A673 (cell line): ENCODE results near the gene TGM2. TPM values are rescaled to one million over a fixed set of nuclear protein-coding genes. Genes with fewer than 3 reads are reported as not detected.

Source experiments
- BruUV-seq: library from RNA; stranded (reverse); fragments of 400-500 nt; replicated peaks from 2 replicates; lab custom pipeline; 2021; lab: Mats Ljungman, UMichigan
- CTCF ChIA-PET: fragments of 300-600 bp; sonication (Branson Sonifier 250); formaldehyde crosslinking; loops from one replicate; lab custom pipeline; 2022; ENCODE audit warnings: antibody characterized with exemption; lab: Charles Lee
- POLR2A ChIA-PET: fragments of 300-600 bp; sonication (Branson Sonifier 250); formaldehyde crosslinking; loops from one replicate; lab custom pipeline; 2022; ENCODE audit warnings: antibody characterized with exemption; ENCODE audit not compliant: low non-redundant PET; lab: Charles Lee
- DNase-seq: peaks from one replicate; pipeline ENCODE4 v3.0.0-alpha.2; 2015; ENCODE audit warnings: low spot score
- H3K27ac ChIP-seq: fragments of 200-600 bp; sonication (generic); 2 replicates; pipeline ENCODE4 v1.5.1; 2016; ENCODE audit warnings: mixed run types, low read depth, mild to moderate bottlenecking, mixed read lengths, antibody characterized with exemption, low read length; ENCODE audit not compliant: poor library complexity, severe bottlenecking
- H3K27me3 ChIP-seq: fragments of 200-600 bp; sonication (generic); replicated peaks from 2 replicates; pipeline ENCODE4 v1.6.1; 2017; ENCODE audit warnings: mixed run types, low read depth, mild to moderate bottlenecking, mixed read lengths, antibody characterized with exemption, low read length; ENCODE audit not compliant: insufficient read depth, poor library complexity
- H3K36me3 ChIP-seq: fragments of 200-600 bp; sonication (generic); 2 replicates; pipeline ENCODE4 v1.6.1; 2016; ENCODE audit warnings: mixed run types, mild to moderate bottlenecking, mixed read lengths, antibody characterized with exemption, low read length; ENCODE audit not compliant: insufficient read depth, poor library complexity, severe bottlenecking
- H3K4me1 ChIP-seq: fragments of 200-600 bp; sonication (generic); 2 replicates; pipeline ENCODE4 v1.6.1; 2017; ENCODE audit warnings: mixed run types, mild to moderate bottlenecking, mixed read lengths, antibody characterized with exemption, low read length; ENCODE audit not compliant: insufficient read depth, poor library complexity, severe bottlenecking
- H3K4me3 ChIP-seq: fragments of 200-600 bp; sonication (generic); 2 replicates; pipeline ENCODE4 v1.5.1; 2016; ENCODE audit warnings: low read depth, mixed run types, mild to moderate bottlenecking, mixed read lengths, low read length; ENCODE audit not compliant: poor library complexity, severe bottlenecking
- H3K9me3 ChIP-seq: fragments of 200-600 bp; sonication (generic); 2 replicates; pipeline ENCODE4 v1.6.1; 2016; ENCODE audit warnings: mixed run types, low read depth, mild to moderate bottlenecking, mixed read lengths, antibody characterized with exemption, low read length; ENCODE audit not compliant: poor library complexity, severe bottlenecking
- CTCF ChIP-seq: fragments of 300-800, 200-600 bp; sonication (generic); conservative IDR thresholded peaks from 2 replicates; pipeline ENCODE4 v1.5.1; 2017; ENCODE audit warnings: low read depth, mild to moderate bottlenecking, antibody characterized with exemption, low read length, moderate library complexity, mixed read lengths
- EZH2 ChIP-seq: fragments of 200-600 bp; sonication (generic); IDR thresholded peaks from 2 replicates; pipeline ENCODE4 v1.6.1; 2017; ENCODE audit warnings: borderline replicate concordance, low read depth, mild to moderate bottlenecking, mixed read lengths, antibody characterized with exemption, low read length; ENCODE audit not compliant: poor library complexity, severe bottlenecking
- intact Hi-C: fragments of 100-400 bp; cut with micrococcal nuclease; formaldehyde crosslinking; loops from one replicate; pipeline ENCODE4 v1.10.0; 2022; ENCODE audit not compliant: unreplicated experiment
- total RNA-seq: library from RNA; stranded (reverse); gene quantifications from 2 replicates; pipeline ENCODE4 v1.2.3, GENCODE V29; 2021

TGM2 gene
- total RNA-seq, 1 experiment from 2014 or later: 0.43 TPM

- TF ChIP-seq CTCF (no peak), EZH2 (no peak)
Observed at GRCh38 chr20:38184101-38184500, 19.0 kb upstream of the TGM2 start.

GRCh38 chr20:38181971-38182370, 16.9 kb upstream of the TGM2 start:
- intact Hi-C loops: no loop called here
- no peaks in the 10 kb centered on the region for H3K9me3 ChIP-seq
- H3K27me3 ChIP-seq: peaks cover 12% of the 10 kb centered on the region
- CTCF ChIA-PET: no interaction called here
- H3K4me1 ChIP-seq: no peaks in the 10 kb centered on the region
- POLR2A ChIA-PET: no interaction called here
- no TSS peak for BruUV-seq
- H3K4me3 ChIP-seq: no peak overlapping the region
- TF ChIP-seq CTCF (no peak), EZH2 (no peak)
- H3K36me3 ChIP-seq: no peaks in the 10 kb centered on the region
- DNase-seq: no peak
- H3K27ac ChIP-seq: no peak overlapping the region

More at GRCh38 chr20:38184101-38184500, 19.0 kb upstream of the TGM2 start:
- no TSS peak for BruUV-seq
- Histone ChIP-seq H3K9me3 (no peaks in the 10 kb centered on the region), H3K4me1 (no peaks in the 10 kb centered on the region), H3K27ac (no peak overlapping the region), H3K4me3 (no peak overlapping the region), H3K36me3 (no peaks in the 10 kb centered on the region), H3K27me3 (peaks cover 12% of the 10 kb centered on the region)
- ChIA-PET POLR2A (no interaction called here), CTCF (no interaction called here)
- intact Hi-C loops: no loop called here
- no peak for DNase-seq

- no peak for TF ChIP-seq EZH2
- no peak for TF ChIP-seq CTCF
- Histone ChIP-seq H3K36me3 (no peaks in the 10 kb centered on the region), H3K27ac (no peak overlapping the region), H3K9me3 (no peaks in the 10 kb centered on the region), H3K27me3 (peaks cover 12% of the 10 kb centered on the region), H3K4me1 (no peaks in the 10 kb centered on the region), H3K4me3 (no peak overlapping the region)
- intact Hi-C loops: no loop called here
- BruUV-seq: no TSS peak
- no peak for DNase-seq
- ChIA-PET CTCF (no interaction called here), POLR2A (no interaction called here)
Observed at GRCh38 chr20:38181207-38181801, 16.2 kb upstream of the TGM2 start.
